Smooth muscle cell (in vitro differentiated cells): ENCODE measurements around the gene TOX2. TPM values are rescaled to one million over a fixed set of nuclear protein-coding genes. Genes with fewer than 3 reads are reported as not detected.

Source experiments
- DNase-seq: peaks from one replicate; lab custom pipeline; 2025; ENCODE audit not compliant: unreplicated experiment; lab: John Stamatoyannopoulos, UW
- H2AFZ ChIP-seq: fragments of 200-600 bp; sonication (generic); 2 replicates; pipeline ENCODE4 v1.6.0; 2016; ENCODE audit warnings: antibody characterized with exemption, low read depth, mild to moderate bottlenecking
- H3F3A ChIP-seq: fragments of 200-600 bp; sonication (generic); 2 replicates; pipeline ENCODE4 v1.6.0; 2017; ENCODE audit warnings: antibody characterized with exemption, low read depth
- H3K27ac ChIP-seq: fragments of 200-600 bp; sonication (generic); 2 replicates; pipeline ENCODE4 v1.5.1; 2016; ENCODE audit warnings: low read depth, mild to moderate bottlenecking
- H3K27me3 ChIP-seq: fragments of 200-600 bp; sonication (generic); 2 replicates; pipeline ENCODE4 v1.6.1; 2016; ENCODE audit warnings: low read depth, mild to moderate bottlenecking
- H3K36me3 ChIP-seq: fragments of 200-600 bp; sonication (generic); 2 replicates; pipeline ENCODE4 v1.5.1; 2016; ENCODE audit warnings: low read depth
- H3K4me1 ChIP-seq: fragments of 200-600 bp; sonication (generic); 2 replicates; pipeline ENCODE4 v1.5.1; 2016; ENCODE audit warnings: low read depth
- H3K4me2 ChIP-seq: fragments of 200-600 bp; sonication (generic); 2 replicates; pipeline ENCODE4 v1.6.0; 2016; ENCODE audit warnings: mild to moderate bottlenecking
- H3K4me3 ChIP-seq: fragments of 200-600 bp; sonication (generic); 2 replicates; pipeline ENCODE4 v1.5.1; 2016; ENCODE audit warnings: mild to moderate bottlenecking
- H3K79me2 ChIP-seq: fragments of 200-600 bp; sonication (generic); 2 replicates; pipeline ENCODE4 v1.6.0; 2016; ENCODE audit warnings: low read depth, mild to moderate bottlenecking
- H3K9ac ChIP-seq: fragments of 200-600 bp; sonication (generic); 2 replicates; pipeline ENCODE4 v1.6.0; 2016; ENCODE audit warnings: low read depth
- H3K9me3 ChIP-seq: fragments of 200-600 bp; sonication (generic); replicated peaks from 2 replicates; pipeline ENCODE4 v1.5.1; 2016; ENCODE audit warnings: low read depth
- H4K20me1 ChIP-seq: fragments of 200-600 bp; sonication (generic); 2 replicates; pipeline ENCODE4 v1.6.0; 2016; ENCODE audit warnings: low read depth
- WGBS: methylation state at CpG from one replicate; pipeline ENCODE4 v1.1.7; 2016; ENCODE audit warnings: low lambda C conversion rate; 5-methylcytosine and 5-hydroxymethylcytosine counted together
- polyA plus RNA-seq: library from polyadenylated mRNA; unstranded; fragments of >200 nt; fragmentation: Nextera tagmentation; extraction: Ambion mirVana; gene quantifications from 2 replicates; pipeline ENCODE4 v1.2.1, GENCODE V29; 2016
- total RNA-seq: library from RNA; depleted of rRNA; stranded (reverse); fragments of >200 nt; gene quantifications from 2 replicates; pipeline ENCODE4 v1.2.3, GENCODE V29; 2014
- TF ChIP-seq, protein P1 (sequence below): fragments of 200-600 bp; sonication (generic); IDR thresholded peaks from 2 replicates; pipeline ENCODE4 v1.5.1; 2017; ENCODE audit warnings: borderline replicate concordance, mild to moderate bottlenecking, antibody characterized with exemption; ENCODE audit not compliant: insufficient read depth, poor library complexity, severe bottlenecking

Gene TOX2
- total and polyA plus RNA-seq, 2 experiments from 2014 or later: 1.1 to 3.8 TPM

DNA sequence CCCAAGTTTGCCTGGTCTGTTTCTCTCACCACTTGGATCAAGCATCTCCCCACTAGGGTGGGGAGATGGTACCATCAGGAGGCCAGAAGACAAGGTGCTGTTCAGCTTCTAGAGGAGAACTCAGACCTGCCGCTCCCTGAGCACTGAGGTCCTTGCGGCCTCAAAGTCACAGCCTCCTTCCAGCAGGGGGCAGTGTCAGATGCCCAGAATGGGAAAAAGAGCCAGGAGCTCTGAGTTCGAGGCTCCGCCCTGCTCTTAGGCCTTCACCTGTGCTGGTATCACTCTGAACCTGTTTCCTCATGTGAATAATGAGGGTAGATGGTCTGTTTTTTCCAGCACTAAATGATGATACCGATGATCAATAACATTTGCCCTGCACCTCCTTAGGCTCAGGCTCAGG lies 68.7 kb downstream of the TOX2 start:
- 95% methylated on average over 5 of the region's 5 CpGs for WGBS

DNA sequence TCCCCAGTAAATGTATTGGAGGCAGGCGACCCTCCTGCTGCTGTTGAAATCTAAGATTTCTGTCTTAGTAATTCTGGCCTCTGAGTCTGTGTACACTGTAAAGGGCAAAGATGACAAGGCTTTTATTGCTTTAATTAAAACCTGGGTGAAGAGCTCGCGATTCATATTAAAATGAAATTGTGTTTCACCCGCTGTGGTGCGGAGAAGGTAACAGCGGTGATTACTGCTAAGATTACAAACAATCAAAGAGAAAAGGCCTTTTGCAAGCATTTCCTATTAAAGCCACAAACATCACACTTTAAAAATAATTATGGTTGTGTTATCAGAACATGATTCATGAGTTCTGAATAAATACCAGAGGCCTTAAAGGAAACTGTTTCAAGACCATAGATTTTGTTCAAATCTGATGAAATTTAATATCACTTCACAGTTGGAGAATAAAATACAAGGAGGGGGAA lies 69.3 kb downstream of the TOX2 start:
- Histone ChIP-seq H2AFZ (no peak overlapping the region), H3K4me2 (no peak overlapping the region), H3K36me3 (no peaks in the 10 kb centered on the region), H3F3A (no peaks in the 10 kb centered on the region), H3K9ac (no peak overlapping the region), H3K9me3 (no peaks in the 10 kb centered on the region), H3K4me3 (no peak overlapping the region), H4K20me1 (no peaks in the 10 kb centered on the region), H3K27ac (no peak overlapping the region), H3K79me2 (no peaks in the 10 kb centered on the region), H3K27me3 (no peaks in the 10 kb centered on the region), H3K4me1 (no peaks in the 10 kb centered on the region)
- DNase-seq: no peak
- TF ChIP-seq, protein P1, sequence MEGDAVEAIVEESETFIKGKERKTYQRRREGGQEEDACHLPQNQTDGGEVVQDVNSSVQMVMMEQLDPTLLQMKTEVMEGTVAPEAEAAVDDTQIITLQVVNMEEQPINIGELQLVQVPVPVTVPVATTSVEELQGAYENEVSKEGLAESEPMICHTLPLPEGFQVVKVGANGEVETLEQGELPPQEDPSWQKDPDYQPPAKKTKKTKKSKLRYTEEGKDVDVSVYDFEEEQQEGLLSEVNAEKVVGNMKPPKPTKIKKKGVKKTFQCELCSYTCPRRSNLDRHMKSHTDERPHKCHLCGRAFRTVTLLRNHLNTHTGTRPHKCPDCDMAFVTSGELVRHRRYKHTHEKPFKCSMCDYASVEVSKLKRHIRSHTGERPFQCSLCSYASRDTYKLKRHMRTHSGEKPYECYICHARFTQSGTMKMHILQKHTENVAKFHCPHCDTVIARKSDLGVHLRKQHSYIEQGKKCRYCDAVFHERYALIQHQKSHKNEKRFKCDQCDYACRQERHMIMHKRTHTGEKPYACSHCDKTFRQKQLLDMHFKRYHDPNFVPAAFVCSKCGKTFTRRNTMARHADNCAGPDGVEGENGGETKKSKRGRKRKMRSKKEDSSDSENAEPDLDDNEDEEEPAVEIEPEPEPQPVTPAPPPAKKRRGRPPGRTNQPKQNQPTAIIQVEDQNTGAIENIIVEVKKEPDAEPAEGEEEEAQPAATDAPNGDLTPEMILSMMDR: no peak
- 90% methylated on average over 6 of the region's 6 CpGs for WGBS

More for the DNA sequence above, 68.7 kb downstream of the TOX2 start:
- Histone ChIP-seq H3K4me2 (no peak overlapping the region), H3K79me2 (no peaks in the 10 kb centered on the region), H2AFZ (no peak overlapping the region), H3K27me3 (peaks cover 2% of the 10 kb centered on the region), H3K36me3 (no peaks in the 10 kb centered on the region), H3K4me1 (no peaks in the 10 kb centered on the region), H3K9ac (no peak overlapping the region), H3K9me3 (no peaks in the 10 kb centered on the region), H4K20me1 (no peaks in the 10 kb centered on the region), H3K27ac (no peak overlapping the region), H3F3A (no peaks in the 10 kb centered on the region), H3K4me3 (no peak overlapping the region)
- DNase-seq: no peak
- TF ChIP-seq, protein P1: peak; percentile 18

DNA sequence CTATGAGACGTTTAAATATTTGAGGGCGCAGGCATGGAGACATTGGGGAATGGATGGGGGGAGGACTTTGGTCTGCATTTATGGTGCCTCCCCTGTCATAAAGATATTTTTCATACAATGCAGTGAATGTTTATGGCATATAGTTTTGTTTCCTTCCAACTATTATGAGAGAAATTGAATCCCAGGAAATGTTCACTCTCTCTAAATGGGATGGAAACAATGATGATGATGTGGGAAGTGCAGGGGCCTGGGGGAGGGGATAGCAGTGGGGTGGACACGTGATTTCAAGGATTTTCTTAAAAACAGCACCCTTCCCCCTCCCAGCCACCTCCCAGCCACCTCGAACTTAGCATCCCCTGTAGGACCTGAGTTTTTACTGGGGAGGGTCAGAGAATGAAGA lies 69.9 kb downstream of the TOX2 start:
- Histone ChIP-seq H3K9me3 (no peaks in the 10 kb centered on the region), H3K4me3 (no peak overlapping the region), H3K9ac (no peak overlapping the region), H3F3A (no peaks in the 10 kb centered on the region), H3K4me2 (no peak overlapping the region), H3K4me1 (no peaks in the 10 kb centered on the region), H3K27me3 (no peaks in the 10 kb centered on the region), H2AFZ (no peak overlapping the region), H3K27ac (no peak overlapping the region), H3K79me2 (no peaks in the 10 kb centered on the region), H3K36me3 (no peaks in the 10 kb centered on the region), H4K20me1 (no peaks in the 10 kb centered on the region)
- no peak for DNase-seq
- TF ChIP-seq, protein P1: no peak
- 76% methylated on average over 4 of the region's 4 CpGs for WGBS

DNA sequence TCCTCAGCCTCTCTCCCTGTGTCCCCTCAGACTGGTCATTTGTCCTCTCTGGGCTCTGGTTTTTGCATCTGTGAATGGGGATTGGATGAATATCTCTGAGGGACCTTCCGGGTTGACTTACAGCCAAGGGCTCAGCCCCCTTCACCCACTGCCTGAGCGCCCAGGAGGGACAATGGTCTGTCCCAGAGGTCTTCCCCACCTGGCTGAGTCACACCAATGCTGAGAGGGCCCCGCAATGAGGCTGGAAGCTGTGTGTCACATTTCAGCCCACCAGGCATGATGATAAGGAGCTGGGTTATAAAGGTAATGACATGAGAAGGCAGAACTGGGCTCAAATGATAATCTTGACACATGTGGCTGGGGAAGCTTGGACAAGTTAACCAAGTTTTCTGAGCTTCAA lies 70.5 kb downstream of the TOX2 start:
- no peaks in the 10 kb centered on the region for H3K79me2 ChIP-seq
- H3K9me3 ChIP-seq: no peaks in the 10 kb centered on the region
- no peak overlapping the region for H3K27ac ChIP-seq
- H3F3A ChIP-seq: no peaks in the 10 kb centered on the region
- H3K27me3 ChIP-seq: no peaks in the 10 kb centered on the region
- TF ChIP-seq, protein P1: no peak
- no peaks in the 10 kb centered on the region for H3K4me1 ChIP-seq
- no peak overlapping the region for H3K4me3 ChIP-seq
- DNase-seq: no peak
- H3K9ac ChIP-seq: no peak overlapping the region
- 88% methylated on average over 3 of the region's 3 CpGs for WGBS
- no peaks in the 10 kb centered on the region for H3K36me3 ChIP-seq
- no peak overlapping the region for H3K4me2 ChIP-seq
- no peak overlapping the region for H2AFZ ChIP-seq
- no peaks in the 10 kb centered on the region for H4K20me1 ChIP-seq
